CMK (cell line): ENCODE measurements around the gene SLC25A21.
"Not testable (repeated sequence)": the region's sequence is repeated elsewhere in the genome, so short reads cannot be mapped to it uniquely, and the experiment has no call there.

ENCODE experiments used
- DNase-seq: peaks from one replicate; pipeline ENCODE4 v3.0.0-alpha.2; 2010; ENCODE audit warnings: low read depth

SLC25A21 gene

DNA sequence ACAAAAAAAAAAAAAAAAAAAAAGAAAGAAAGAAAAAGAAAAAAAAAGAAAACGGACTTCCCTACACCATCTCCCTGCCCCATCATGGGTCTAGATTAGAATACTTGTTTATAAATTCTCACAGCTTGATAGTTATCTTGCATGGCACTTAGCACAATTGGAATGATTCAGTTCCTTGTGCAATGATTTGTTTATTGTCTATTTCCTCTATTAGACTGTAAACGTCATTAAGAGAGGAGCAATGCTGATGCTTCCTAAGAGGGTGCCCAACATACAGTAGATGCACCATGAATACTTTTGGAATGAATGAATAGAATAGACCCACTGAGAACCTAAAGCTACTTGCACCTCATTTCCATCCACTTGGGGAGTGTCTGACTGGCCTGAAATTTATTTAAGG, 469.9 kb downstream of the SLC25A21 start:
- DNase-seq: no peak

- DNase-seq: no peak
These were observed 471.3 kb downstream of the SLC25A21 start for GRCh38 chr14:36701132-36701531.

DNA sequence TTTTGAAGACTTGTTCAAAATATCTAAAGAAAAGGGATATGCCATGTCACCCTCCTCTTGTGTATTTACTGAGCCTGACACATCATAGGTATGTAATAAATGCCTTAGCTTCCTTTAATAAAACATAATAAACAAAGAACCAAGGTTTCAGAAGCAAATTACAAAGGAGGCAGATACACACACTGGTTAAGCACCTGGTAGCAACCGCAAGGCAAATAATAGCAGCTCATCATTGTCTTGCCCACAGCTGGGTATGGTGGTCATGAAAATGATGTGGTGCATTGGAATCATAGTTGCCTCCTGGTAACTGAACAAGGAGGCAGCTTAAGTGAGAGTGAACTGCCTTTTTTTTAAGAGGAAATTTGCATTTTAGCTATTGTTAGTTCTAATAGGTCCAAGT, 471.8 kb downstream of the SLC25A21 start:
- no peak for DNase-seq

DNA sequence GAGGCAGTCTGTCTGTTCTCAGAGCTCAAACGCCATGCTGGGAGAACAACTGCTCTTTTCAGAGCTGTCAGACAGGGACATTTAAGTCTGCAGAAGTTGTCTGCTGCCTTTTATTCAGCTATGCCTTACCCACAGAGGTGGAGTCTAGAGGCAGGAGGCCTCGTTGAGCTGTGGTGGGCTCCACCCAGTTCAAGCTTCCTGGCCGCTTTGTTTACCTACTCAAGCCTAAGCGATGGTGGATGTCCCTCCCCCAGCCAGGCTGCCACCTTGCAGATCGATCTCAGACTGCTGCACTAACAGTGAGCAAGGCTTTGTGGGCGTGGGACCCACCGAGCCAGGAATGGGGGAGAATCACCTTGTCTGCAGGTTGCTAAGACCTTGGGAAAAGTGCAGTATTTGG, 473.0 kb downstream of the SLC25A21 start:
- DNase-seq: not testable (repeated sequence)

DNA sequence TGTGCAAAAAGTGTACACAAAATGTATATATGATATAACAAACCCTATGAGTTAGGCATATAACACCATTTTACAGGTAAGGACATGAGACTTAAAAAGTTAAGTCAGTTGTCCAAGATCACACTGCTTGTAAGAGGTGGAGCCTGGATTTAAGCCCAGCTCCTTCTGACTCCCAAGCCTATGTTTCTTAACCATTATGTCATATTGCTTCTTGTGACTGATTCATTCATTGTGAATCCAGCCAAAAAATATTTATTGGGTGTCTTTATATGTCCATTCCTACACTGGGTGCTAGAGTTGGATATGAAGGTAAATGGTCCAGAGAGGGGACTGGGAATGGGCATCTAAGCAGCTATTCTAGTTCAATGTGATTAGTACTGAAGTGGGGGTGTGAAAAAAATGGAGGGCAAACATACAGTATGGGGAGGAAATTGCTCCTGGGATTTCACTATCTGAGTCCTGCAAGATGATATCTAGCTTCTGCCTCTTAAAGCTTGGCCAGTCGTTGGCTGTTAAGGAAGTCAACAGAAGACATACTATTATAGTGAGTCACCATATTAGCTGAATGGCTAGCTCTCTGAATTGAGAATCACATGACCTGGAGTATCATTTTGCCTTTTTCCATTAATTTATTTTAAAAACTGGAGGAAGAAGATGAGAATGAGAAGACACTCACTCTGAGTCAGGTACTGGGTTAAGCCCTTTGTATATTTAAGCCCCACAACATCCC, 481.9 kb downstream of the SLC25A21 start:
- no peak for DNase-seq

- DNase-seq: no peak
These were observed 487.5 kb downstream of the SLC25A21 start for GRCh38 chr14:36684946-36685345.

- no peak for DNase-seq
These were observed 489.2 kb downstream of the SLC25A21 start for GRCh38 chr14:36683083-36683724.

GRCh38 chr14:36682338-36682737, 490.1 kb downstream of the SLC25A21 start:
- DNase-seq: no peak

DNA sequence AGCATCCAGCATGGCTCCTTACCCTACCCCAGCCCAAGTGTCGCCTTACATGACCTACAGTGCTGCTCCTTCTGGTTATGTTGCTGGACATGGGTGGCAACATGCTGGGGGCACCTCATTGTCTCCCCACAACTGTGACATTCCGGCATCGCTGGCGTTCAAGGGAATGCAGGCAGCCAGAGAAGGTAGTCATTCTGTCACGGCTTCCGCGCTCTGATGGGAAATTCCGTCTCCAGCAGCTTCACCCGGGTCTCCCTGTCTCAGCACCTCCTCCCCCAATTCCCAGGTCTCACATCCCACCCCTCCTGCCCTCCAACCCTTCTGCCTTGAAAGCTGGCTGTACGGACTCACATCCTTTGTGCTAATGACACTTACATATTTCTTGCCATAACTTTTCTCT, 496.2 kb downstream of the SLC25A21 start:
- no peak for DNase-seq

- no peak for DNase-seq
These were observed 496.8 kb downstream of the SLC25A21 start for GRCh38 chr14:36675581-36675980.

DNA sequence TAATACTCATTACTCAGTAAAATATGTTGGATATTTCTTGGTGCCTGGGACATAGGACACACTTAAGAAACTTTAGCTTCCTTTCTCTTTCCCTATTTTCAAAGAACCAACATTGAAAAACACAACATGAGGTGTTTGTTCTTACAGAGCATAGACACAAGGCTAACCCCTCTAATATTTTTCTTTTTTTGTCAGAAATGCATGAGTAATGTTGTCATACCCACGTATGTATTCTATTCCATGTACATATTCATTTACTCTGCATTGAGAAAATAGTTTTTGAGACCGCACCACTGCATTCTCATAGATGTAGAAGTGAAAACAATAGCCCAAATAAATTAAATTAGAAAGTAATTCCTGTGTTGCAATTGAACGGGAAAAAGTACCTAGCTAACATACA, 497.7 kb downstream of the SLC25A21 start:
- DNase-seq: no peak

- no peak for DNase-seq
These were observed 500.3 kb downstream of the SLC25A21 start for GRCh38 chr14:36672095-36672494.

- DNase-seq: no peak
These were observed 501.3 kb downstream of the SLC25A21 start for GRCh38 chr14:36671149-36671548.

GRCh38 chr14:36667679-36668078, 504.7 kb downstream of the SLC25A21 start:
- DNase-seq: no peak

DNA sequence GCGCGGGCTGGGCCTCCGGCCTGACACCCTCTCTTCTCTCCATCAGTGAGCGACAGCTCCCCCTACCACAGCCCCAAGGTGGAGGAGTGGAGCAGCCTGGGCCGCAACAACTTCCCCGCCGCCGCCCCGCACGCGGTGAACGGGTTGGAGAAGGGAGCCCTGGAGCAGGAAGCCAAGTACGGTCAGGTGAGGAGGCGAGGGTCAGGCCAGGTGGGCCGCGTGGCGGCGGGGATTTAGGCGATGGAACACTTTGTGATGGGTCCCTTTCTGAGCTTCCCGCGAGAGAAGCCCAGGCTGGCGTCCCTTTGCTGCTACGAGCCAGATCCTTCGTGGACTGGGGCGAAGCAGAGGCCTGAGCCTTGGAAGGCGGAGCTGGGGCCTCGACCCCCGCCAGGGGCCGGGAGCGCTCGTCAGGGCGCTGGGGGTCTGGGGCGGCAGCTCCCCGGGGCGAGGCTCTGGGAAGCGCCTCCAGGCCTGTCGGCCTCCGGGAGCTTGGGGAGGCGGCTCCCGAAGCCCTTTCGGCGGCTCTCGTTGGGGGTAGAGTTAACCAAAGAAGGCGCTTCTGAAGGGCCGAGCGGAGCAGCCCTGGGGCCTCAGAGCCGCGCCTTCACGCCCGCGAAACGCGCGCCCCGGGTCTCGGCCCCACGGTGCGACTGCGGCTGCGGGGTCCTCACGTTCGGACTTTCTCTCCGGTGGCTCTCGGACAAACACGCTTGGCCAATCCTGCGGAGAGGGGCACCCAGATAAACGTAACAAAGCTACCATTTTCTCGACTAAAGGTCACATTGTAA, 505.8 kb downstream of the SLC25A21 start:
- no peak for DNase-seq

GRCh38 chr14:36665887-36666415, 506.5 kb downstream of the SLC25A21 start:
- DNase-seq: no peak

DNA sequence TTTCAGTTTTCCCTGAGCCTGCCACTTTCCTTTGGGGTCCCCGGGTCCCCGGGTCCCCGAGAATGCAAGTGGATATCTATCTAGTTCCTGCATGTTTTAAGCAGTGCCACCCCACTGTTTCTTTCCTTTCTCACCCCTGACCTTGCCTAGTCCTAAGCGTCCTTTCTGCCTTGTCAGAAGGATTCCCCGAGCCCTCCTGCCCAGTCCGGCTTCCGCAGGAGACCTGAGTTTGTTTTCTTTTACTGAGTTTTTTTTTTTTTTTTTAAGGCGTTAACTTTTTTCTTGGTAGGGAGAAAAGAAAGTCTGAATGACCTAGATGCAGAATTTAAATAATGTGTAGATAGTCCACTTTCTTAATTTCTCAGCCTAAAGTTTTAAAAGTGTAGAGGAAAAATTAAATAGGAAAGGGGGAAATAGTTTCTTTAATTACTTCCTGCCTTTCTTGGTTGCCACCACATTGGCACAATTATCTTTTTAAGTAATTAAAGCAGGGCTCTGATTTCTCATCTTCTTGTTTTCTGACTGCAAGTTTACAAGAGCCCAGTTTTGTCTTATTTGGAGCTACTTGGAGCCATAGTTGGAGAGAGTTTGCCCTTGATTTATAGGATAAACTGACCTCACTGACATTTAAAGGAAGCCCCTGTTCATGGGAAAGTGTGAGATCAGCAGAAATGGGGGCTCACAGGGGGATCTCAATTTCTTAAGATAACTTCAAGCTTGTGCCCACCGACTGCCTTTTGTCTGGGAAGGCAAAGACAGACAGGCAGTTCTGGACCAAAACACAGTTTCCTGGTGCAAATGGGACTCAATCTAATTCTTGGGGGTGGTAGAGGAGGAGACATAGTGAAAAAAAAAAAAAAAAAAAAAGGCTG, 507.8 kb downstream of the SLC25A21 start:
- DNase-seq: no peak

- no peak for DNase-seq
These were observed 508.7 kb downstream of the SLC25A21 start for GRCh38 chr14:36663404-36664321.

DNA sequence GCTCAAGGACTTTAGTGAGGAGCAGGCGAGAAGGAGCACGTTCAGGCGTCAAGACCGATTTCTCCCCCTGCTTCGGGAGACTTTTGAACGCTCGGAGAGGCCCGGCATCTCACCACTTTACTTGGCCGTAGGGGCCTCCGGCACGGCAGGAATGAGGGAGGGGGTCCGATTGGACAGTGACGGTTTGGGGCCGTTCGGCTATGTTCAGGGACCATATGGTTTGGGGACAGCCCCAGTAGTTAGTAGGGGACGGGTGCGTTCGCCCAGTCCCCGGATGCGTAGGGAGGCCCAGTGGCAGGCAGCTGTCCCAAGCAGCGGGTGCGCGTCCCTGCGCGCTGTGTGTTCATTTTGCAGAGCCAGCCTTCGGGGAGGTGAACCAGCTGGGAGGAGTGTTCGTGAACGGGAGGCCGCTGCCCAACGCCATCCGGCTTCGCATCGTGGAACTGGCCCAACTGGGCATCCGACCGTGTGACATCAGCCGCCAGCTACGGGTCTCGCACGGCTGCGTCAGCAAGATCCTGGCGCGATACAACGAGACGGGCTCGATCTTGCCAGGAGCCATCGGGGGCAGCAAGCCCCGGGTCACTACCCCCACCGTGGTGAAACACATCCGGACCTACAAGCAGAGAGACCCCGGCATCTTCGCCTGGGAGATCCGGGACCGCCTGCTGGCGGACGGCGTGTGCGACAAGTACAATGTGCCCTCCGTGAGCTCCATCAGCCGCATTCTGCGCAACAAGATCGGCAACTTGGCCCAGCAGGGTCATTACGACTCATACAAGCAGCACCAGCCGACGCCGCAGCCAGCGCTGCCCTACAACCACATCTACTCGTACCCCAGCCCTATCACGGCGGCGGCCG, 509.6 kb downstream of the SLC25A21 start:
- DNase-seq: no peak

- no peak for DNase-seq
These were observed 510.2 kb downstream of the SLC25A21 start for GRCh38 chr14:36662258-36662542.
